Mononuclear cell (primary cell): ENCODE measurements around the gene MXRA8. TPM values are rescaled to one million over a fixed set of nuclear protein-coding genes. Genes with fewer than 3 reads are reported as not detected.

Source experiments
- total RNA-seq: library from RNA; depleted of rRNA; stranded (reverse); fragments of >200 nt; gene quantifications from one replicate; pipeline ENCODE4 v1.2.3, GENCODE V29; 2012

Gene MXRA8
- total RNA-seq, 1 donor: 1.6 TPM

Other genes with a start within 250 kb of the MXRA8 start
- 9.6 TPM for gene C1orf159, start 242.5 kb downstream of the MXRA8 start, total RNA-seq
- 0.42 TPM for gene TTLL10, start 184.7 kb downstream of the MXRA8 start, total RNA-seq
- gene TNFRSF18, start 152.0 kb downstream of the MXRA8 start, total RNA-seq: 1.2 TPM
- gene TNFRSF4, start 144.4 kb downstream of the MXRA8 start, total RNA-seq: 3.3 TPM
- gene SDF4, start 126.6 kb downstream of the MXRA8 start, total RNA-seq: 50.0 TPM
- gene B3GALT6, start 126.3 kb downstream of the MXRA8 start, total RNA-seq: 5.9 TPM
- gene C1QTNF12, start 111.8 kb downstream of the MXRA8 start, total RNA-seq: 1.6 TPM
- gene UBE2J2, start 84.7 kb downstream of the MXRA8 start, total RNA-seq: 26.9 TPM
- gene SCNN1D, start 78.1 kb downstream of the MXRA8 start, total RNA-seq: 2.6 TPM
- gene ACAP3, start 50.6 kb downstream of the MXRA8 start, total RNA-seq: 16.8 TPM
- 12.6 TPM for gene PUSL1, start 50.0 kb downstream of the MXRA8 start, total RNA-seq
- 51.2 TPM for gene INTS11, start 33.9 kb downstream of the MXRA8 start, total RNA-seq
- 8.5 TPM for gene CPTP, start 33.8 kb downstream of the MXRA8 start, total RNA-seq
- 0.94 TPM for gene TAS1R3, start 27.3 kb downstream of the MXRA8 start, total RNA-seq
- gene DVL1, start 9.1 kb downstream of the MXRA8 start, total RNA-seq: 17.9 TPM
- gene AURKAIP1, start 16.7 kb upstream of the MXRA8 start, total RNA-seq: 27.8 TPM
- 127 TPM for gene CCNL2, start 40.8 kb upstream of the MXRA8 start, total RNA-seq
- gene MRPL20, start 48.7 kb upstream of the MXRA8 start, total RNA-seq: 39.5 TPM
- gene ANKRD65, start 62.7 kb upstream of the MXRA8 start, total RNA-seq: not detected
- 0.10 TPM for gene VWA1, start 77.1 kb upstream of the MXRA8 start, total RNA-seq
- gene ATAD3C, start 91.1 kb upstream of the MXRA8 start, total RNA-seq: 0.63 TPM
- gene ATAD3B, start 113.2 kb upstream of the MXRA8 start, total RNA-seq: 11.5 TPM
- gene ATAD3A, start 153.6 kb upstream of the MXRA8 start, total RNA-seq: 4.9 TPM
- gene TMEM240, start 182.1 kb upstream of the MXRA8 start, total RNA-seq: not detected
- 47.9 TPM for gene SSU72, start 216.3 kb upstream of the MXRA8 start, total RNA-seq
- 1.2 TPM for gene FNDC10, start 241.6 kb upstream of the MXRA8 start, total RNA-seq